Measurements from ENCODE around the gene PRR15L. TPM values are rescaled to one million over a fixed set of nuclear protein-coding genes. Genes with fewer than 3 reads are reported as not detected.

The PRR15L gene
- polyA plus RNA-seq, 4 donors = 159 to 388 (median 277) TPM

GRCh38 chr17:47983492-47984223 is 26.0 kb upstream of the PRR15L start:
- WGBS, 3 donors = 80 to 84% (median 80%) methylated on average over 11 of the region's 11 CpGs
- Histone ChIP-seq H3K27me3 (ENCODE audit: control insufficient read depth in 3 of 3, insufficient read depth in 3 of 3, low read length in 3 of 3) (peaks cover 0 to 4% (median 0%) of the 10 kb centered on the region in 3 donors), H3K9me3 (ENCODE audit: control insufficient read depth in 2 of 2, insufficient read depth in 1 of 2, low read depth in 1 of 2, low read length in 1 of 2) (no peaks in the 10 kb centered on the region), H3K4me3 (ENCODE audit: low read depth in 1 of 3, low read length in 3 of 3) (no peak overlapping the region), H3K27ac (ENCODE audit: low read depth in 1 of 3, low read length in 2 of 3) (no peak overlapping the region), H3K36me3 (ENCODE audit: control insufficient read depth in 3 of 3, insufficient read depth in 2 of 3, low read depth in 1 of 3, low read length in 3 of 3) (peaks cover 14 to 62% (median 22%) of the 10 kb centered on the region in 3 donors), H3K4me1 (ENCODE audit: control insufficient read depth in 3 of 3, insufficient read depth in 2 of 3, low read depth in 1 of 3, low read length in 2 of 3) (peaks cover 0 to 4% (median 0%) of the 10 kb centered on the region in 3 donors)
- DNase-seq (no peak), FAIRE-seq (no peak)

DNA sequence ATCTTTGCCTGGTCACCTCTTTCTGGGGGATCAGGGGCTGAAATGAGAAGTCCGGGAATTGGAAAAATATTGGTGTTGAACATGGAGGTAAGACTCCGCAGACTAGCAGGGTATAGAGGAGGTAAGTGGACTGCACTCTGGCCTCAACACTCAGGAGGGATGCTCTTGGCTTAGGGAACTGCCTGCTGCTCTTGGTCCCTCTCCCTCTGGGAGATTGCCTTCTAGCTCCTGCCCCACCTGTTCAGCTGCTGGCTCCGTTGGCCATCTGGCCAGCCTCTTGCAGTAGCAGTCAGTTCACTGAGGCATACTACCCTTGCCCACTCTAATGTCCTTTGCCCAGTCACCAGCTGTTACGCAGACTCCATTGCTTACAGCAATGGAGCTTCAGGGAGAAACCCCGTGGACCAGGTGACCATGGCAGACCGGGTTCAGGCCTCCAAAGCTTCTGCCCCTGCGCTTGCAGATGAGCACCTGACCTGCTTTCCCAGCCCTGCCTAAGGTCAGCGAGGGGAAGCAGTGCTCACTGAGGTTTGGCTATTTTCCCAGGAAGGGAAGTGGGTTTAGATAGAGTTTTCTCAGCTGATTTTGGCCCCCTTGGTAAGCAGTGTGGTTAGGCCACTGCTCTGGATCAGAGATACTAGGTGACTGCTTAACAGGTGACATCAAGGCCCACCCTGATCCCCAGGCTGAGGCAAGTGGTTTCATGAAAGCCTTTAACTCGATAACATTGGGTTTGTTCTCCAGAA is 25.1 kb upstream of the PRR15L start:
- Histone ChIP-seq H3K4me1 (ENCODE audit: control insufficient read depth in 3 of 3, insufficient read depth in 2 of 3, low read depth in 1 of 3, low read length in 2 of 3) (peaks cover 0 to 4% (median 0%) of the 10 kb centered on the region in 3 donors), H3K9me3 (ENCODE audit: control insufficient read depth in 2 of 2, insufficient read depth in 1 of 2, low read depth in 1 of 2, low read length in 1 of 2) (no peaks in the 10 kb centered on the region), H3K27ac (ENCODE audit: low read depth in 1 of 3, low read length in 2 of 3) (no peak overlapping the region), H3K27me3 (ENCODE audit: control insufficient read depth in 3 of 3, insufficient read depth in 3 of 3, low read length in 3 of 3) (peaks cover 0 to 4% (median 0%) of the 10 kb centered on the region in 3 donors), H3K36me3 (ENCODE audit: control insufficient read depth in 3 of 3, insufficient read depth in 2 of 3, low read depth in 1 of 3, low read length in 3 of 3) (peaks cover 15 to 68% (median 24%) of the 10 kb centered on the region in 3 donors), H3K4me3 (ENCODE audit: low read depth in 1 of 3, low read length in 3 of 3) (no peak overlapping the region)
- no peak for DNase-seq
- WGBS, 3 donors = 81 to 84% (median 82%) methylated on average over 9 of the region's 9 CpGs
- no peak for FAIRE-seq

DNA sequence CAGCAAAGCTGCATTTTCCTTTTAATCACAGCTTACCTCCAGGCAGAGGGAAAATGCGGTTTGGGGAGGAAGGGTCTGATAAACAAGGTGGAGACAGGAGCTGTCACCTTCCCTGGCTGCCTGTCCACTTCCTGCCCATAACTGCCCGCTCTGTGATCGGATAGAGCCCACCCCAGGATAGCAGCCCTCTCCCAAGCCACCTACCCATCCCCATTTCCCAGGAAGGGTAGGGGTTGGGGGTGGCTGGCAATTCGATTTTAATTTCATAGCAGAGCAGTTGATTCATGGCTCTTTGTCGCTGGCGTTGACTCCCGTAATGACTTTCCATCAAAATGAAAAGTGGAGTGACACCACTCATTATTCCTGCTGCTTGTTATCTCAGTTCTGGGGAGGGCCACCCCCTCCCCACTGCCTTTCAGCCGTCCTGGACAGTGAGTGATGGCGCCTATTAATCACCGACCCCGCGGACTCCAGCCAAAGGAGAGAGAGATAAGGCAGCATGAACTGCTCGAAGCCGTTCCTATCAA is 24.5 kb upstream of the PRR15L start:
- DNase-seq (no peak), FAIRE-seq (no peak)
- H3K4me1 ChIP-seq (ENCODE audit: control insufficient read depth in 3 of 3, insufficient read depth in 2 of 3, low read depth in 1 of 3, low read length in 2 of 3) = peaks cover 0 to 3% (median 0%) of the 10 kb centered on the region in 3 donors
- H3K36me3 ChIP-seq (ENCODE audit: control insufficient read depth in 3 of 3, insufficient read depth in 2 of 3, low read depth in 1 of 3, low read length in 3 of 3) = peaks cover 20 to 74% (median 24%) of the 10 kb centered on the region in 3 donors
- H3K4me3 ChIP-seq (ENCODE audit: low read depth in 1 of 3, low read length in 3 of 3) = no peak overlapping the region
- H3K9me3 ChIP-seq (ENCODE audit: control insufficient read depth in 2 of 2, insufficient read depth in 1 of 2, low read depth in 1 of 2, low read length in 1 of 2) = no peaks in the 10 kb centered on the region
- WGBS, 3 donors = 60 to 68% (median 68%) methylated on average over 14 of the region's 14 CpGs
- no peaks in the 10 kb centered on the region for H3K27me3 ChIP-seq (ENCODE audit: control insufficient read depth in 3 of 3, insufficient read depth in 3 of 3, low read length in 3 of 3)
- H3K27ac ChIP-seq (ENCODE audit: low read depth in 1 of 3, low read length in 2 of 3) = no peak overlapping the region

- peaks cover 20 to 77% (median 24%) of the 10 kb centered on the region in 3 donors for H3K36me3 ChIP-seq (ENCODE audit: control insufficient read depth in 3 of 3, insufficient read depth in 2 of 3, low read depth in 1 of 3, low read length in 3 of 3)
- no peak overlapping the region for H3K4me3 ChIP-seq (ENCODE audit: low read depth in 1 of 3, low read length in 3 of 3)
- WGBS, 3 donors = 86 to 97% (median 91%) methylated on average over 9 of the region's 9 CpGs
- H3K27me3 ChIP-seq (ENCODE audit: control insufficient read depth in 3 of 3, insufficient read depth in 3 of 3, low read length in 3 of 3) = no peaks in the 10 kb centered on the region
- no peaks in the 10 kb centered on the region for H3K9me3 ChIP-seq (ENCODE audit: control insufficient read depth in 2 of 2, insufficient read depth in 1 of 2, low read depth in 1 of 2, low read length in 1 of 2)
- no peaks in the 10 kb centered on the region for H3K4me1 ChIP-seq (ENCODE audit: control insufficient read depth in 3 of 3, insufficient read depth in 2 of 3, low read depth in 1 of 3, low read length in 2 of 3)
- no peak overlapping the region for H3K27ac ChIP-seq (ENCODE audit: low read depth in 1 of 3, low read length in 2 of 3)
- FAIRE-seq (no peak), DNase-seq (no peak)
Observed at GRCh38 chr17:47981462-47981861, 23.8 kb upstream of the PRR15L start.

- Histone ChIP-seq H3K27ac (ENCODE audit: low read depth in 1 of 3, low read length in 2 of 3) (no peak overlapping the region), H3K9me3 (ENCODE audit: control insufficient read depth in 2 of 2, insufficient read depth in 1 of 2, low read depth in 1 of 2, low read length in 1 of 2) (no peaks in the 10 kb centered on the region), H3K4me1 (ENCODE audit: control insufficient read depth in 3 of 3, insufficient read depth in 2 of 3, low read depth in 1 of 3, low read length in 2 of 3) (no peaks in the 10 kb centered on the region), H3K36me3 (ENCODE audit: control insufficient read depth in 3 of 3, insufficient read depth in 2 of 3, low read depth in 1 of 3, low read length in 3 of 3) (peaks cover 20 to 84% (median 24%) of the 10 kb centered on the region in 3 donors), H3K27me3 (ENCODE audit: control insufficient read depth in 3 of 3, insufficient read depth in 3 of 3, low read length in 3 of 3) (no peaks in the 10 kb centered on the region), H3K4me3 (ENCODE audit: low read depth in 1 of 3, low read length in 3 of 3) (no peak overlapping the region)
- FAIRE-seq = no peak
- no peak for DNase-seq
Observed at GRCh38 chr17:47980541-47980940, 22.9 kb upstream of the PRR15L start.

GRCh38 chr17:47978324-47978723 is 20.6 kb upstream of the PRR15L start:
- Histone ChIP-seq H3K36me3 (ENCODE audit: control insufficient read depth in 3 of 3, insufficient read depth in 2 of 3, low read depth in 1 of 3, low read length in 3 of 3) (peaks cover 17 to 88% (median 24%) of the 10 kb centered on the region in 3 donors), H3K27ac (ENCODE audit: low read depth in 1 of 3, low read length in 2 of 3) (no peak overlapping the region), H3K4me1 (ENCODE audit: control insufficient read depth in 3 of 3, insufficient read depth in 2 of 3, low read depth in 1 of 3, low read length in 2 of 3) (no peaks in the 10 kb centered on the region), H3K4me3 (ENCODE audit: low read depth in 1 of 3, low read length in 3 of 3) (no peak overlapping the region), H3K9me3 (ENCODE audit: control insufficient read depth in 2 of 2, insufficient read depth in 1 of 2, low read depth in 1 of 2, low read length in 1 of 2) (no peaks in the 10 kb centered on the region), H3K27me3 (ENCODE audit: control insufficient read depth in 3 of 3, insufficient read depth in 3 of 3, low read length in 3 of 3) (no peaks in the 10 kb centered on the region)
- FAIRE-seq (no peak), DNase-seq (peak; percentile 34 to 64)
- 24 to 37% (median 30%) methylated on average over 7 of the region's 7 CpGs for WGBS, 3 donors

- FAIRE-seq (no peak), DNase-seq (no peak)
- Histone ChIP-seq H3K36me3 (ENCODE audit: control insufficient read depth in 3 of 3, insufficient read depth in 2 of 3, low read depth in 1 of 3, low read length in 3 of 3) (peaks cover 16 to 64% (median 17%) of the 10 kb centered on the region in 3 donors), H3K27ac (ENCODE audit: low read depth in 1 of 3, low read length in 2 of 3) (no peak overlapping the region), H3K4me1 (ENCODE audit: control insufficient read depth in 3 of 3, insufficient read depth in 2 of 3, low read depth in 1 of 3, low read length in 2 of 3) (peaks cover 2 to 12% (median 3%) of the 10 kb centered on the region in 3 donors), H3K27me3 (ENCODE audit: control insufficient read depth in 3 of 3, insufficient read depth in 3 of 3, low read length in 3 of 3) (no peaks in the 10 kb centered on the region), H3K9me3 (ENCODE audit: control insufficient read depth in 2 of 2, insufficient read depth in 1 of 2, low read depth in 1 of 2, low read length in 1 of 2) (no peaks in the 10 kb centered on the region), H3K4me3 (ENCODE audit: low read depth in 1 of 3, low read length in 3 of 3) (no peak overlapping the region)
- WGBS, 3 donors = 89 to 93% (median 91%) methylated on average over 10 of the region's 10 CpGs
Observed at GRCh38 chr17:47975823-47976205, 18.1 kb upstream of the PRR15L start.

- no peak for DNase-seq
- FAIRE-seq = no peak
- WGBS, 3 donors = 81 to 90% (median 84%) methylated on average over 14 to 15 of the region's 15 CpGs
- peaks cover 2 to 13% (median 3%) of the 10 kb centered on the region in 3 donors for H3K4me1 ChIP-seq (ENCODE audit: control insufficient read depth in 3 of 3, insufficient read depth in 2 of 3, low read depth in 1 of 3, low read length in 2 of 3)
- no peaks in the 10 kb centered on the region for H3K27me3 ChIP-seq (ENCODE audit: control insufficient read depth in 3 of 3, insufficient read depth in 3 of 3, low read length in 3 of 3)
- no peaks in the 10 kb centered on the region for H3K9me3 ChIP-seq (ENCODE audit: control insufficient read depth in 2 of 2, insufficient read depth in 1 of 2, low read depth in 1 of 2, low read length in 1 of 2)
- no peak overlapping the region for H3K4me3 ChIP-seq (ENCODE audit: low read depth in 1 of 3, low read length in 3 of 3)
- peaks cover 12 to 59% (median 15%) of the 10 kb centered on the region in 3 donors for H3K36me3 ChIP-seq (ENCODE audit: control insufficient read depth in 3 of 3, insufficient read depth in 2 of 3, low read depth in 1 of 3, low read length in 3 of 3)
- H3K27ac ChIP-seq (ENCODE audit: low read depth in 1 of 3, low read length in 2 of 3) = no peak overlapping the region
Observed at GRCh38 chr17:47975189-47975822, 17.6 kb upstream of the PRR15L start.

Measured in small intestine (tissue), 7 donors.